Ishikawa (cell line): ENCODE measurements around the gene KIF13A.

Experiments
- CEBPB ChIP-seq: IDR thresholded peaks from 2 replicates; pipeline ENCODE4 v1.6.1; 2012
- CREB1 ChIP-seq: IDR thresholded peaks from 2 replicates; pipeline ENCODE4 v1.6.1; 2012; ENCODE audit warnings: low read depth
- EGR1 ChIP-seq: IDR thresholded peaks from 2 replicates; pipeline ENCODE4 v1.6.1; 2012
- EP300 ChIP-seq: IDR thresholded peaks from 2 replicates; pipeline ENCODE4 v1.6.1; 2012; ENCODE audit warnings: borderline replicate concordance
- FOXM1 ChIP-seq: IDR thresholded peaks from 2 replicates; pipeline ENCODE4 v1.6.1; 2012; ENCODE audit warnings: low read depth, borderline replicate concordance
- MAX ChIP-seq: IDR thresholded peaks from 2 replicates; pipeline ENCODE4 v1.6.1; 2012
- NFIC ChIP-seq: IDR thresholded peaks from 2 replicates; pipeline ENCODE4 v1.6.1; 2012
- RAD21 ChIP-seq: IDR thresholded peaks from 2 replicates; pipeline ENCODE4 v1.6.1; 2012; ENCODE audit warnings: low read depth
- REST ChIP-seq: IDR thresholded peaks from 2 replicates; pipeline ENCODE4 v1.6.1; 2012; ENCODE audit warnings: low read depth, mild to moderate bottlenecking
- TAF1 ChIP-seq: IDR thresholded peaks from 2 replicates; pipeline ENCODE4 v1.6.1; 2012; ENCODE audit warnings: low read depth, mild to moderate bottlenecking
- TCF12 ChIP-seq: IDR thresholded peaks from 2 replicates; pipeline ENCODE4 v1.6.1; 2012; ENCODE audit warnings: low read depth
- TEAD4 ChIP-seq: IDR thresholded peaks from 2 replicates; pipeline ENCODE4 v1.6.1; 2012
- USF1 ChIP-seq: IDR thresholded peaks from 2 replicates; pipeline ENCODE4 v1.6.1; 2012
- YY1 ChIP-seq: IDR thresholded peaks from 2 replicates; pipeline ENCODE4 v1.6.1; 2012; ENCODE audit warnings: low read depth
- ZBTB7A ChIP-seq: IDR thresholded peaks from 2 replicates; pipeline ENCODE4 v1.6.1; 2012; ENCODE audit warnings: low read depth

Gene KIF13A

GRCh38 chr6:17974570-17975368 is 12.7 kb downstream of the KIF13A start:
- no peak for TF ChIP-seq REST
- no peak for TF ChIP-seq EGR1
- TF ChIP-seq TAF1 = no peak
- TF ChIP-seq RAD21 = no peak
- TF ChIP-seq MAX = no peak
- TF ChIP-seq USF1 = no peak
- no peak for TF ChIP-seq TCF12
- no peak for TF ChIP-seq YY1
- no peak for TF ChIP-seq TEAD4
- TF ChIP-seq NFIC = no peak
- no peak for TF ChIP-seq CEBPB
- TF ChIP-seq EP300 = no peak
- no peak for TF ChIP-seq FOXM1
- no peak for TF ChIP-seq ZBTB7A
- TF ChIP-seq CREB1 = no peak

GRCh38 chr6:17972978-17973622 is 14.3 kb downstream of the KIF13A start:
- TF ChIP-seq CREB1 = no peak
- no peak for TF ChIP-seq TEAD4

GRCh38 chr6:17972074-17972952 is 15.1 kb downstream of the KIF13A start:
- no peak for TF ChIP-seq CREB1
- TF ChIP-seq ZBTB7A = no peak
- no peak for TF ChIP-seq RAD21
- TF ChIP-seq TCF12 = no peak
- TF ChIP-seq REST = no peak
- no peak for TF ChIP-seq FOXM1
- no peak for TF ChIP-seq USF1
- no peak for TF ChIP-seq MAX
- TF ChIP-seq CEBPB = no peak
- TF ChIP-seq TAF1 = no peak
- no peak for TF ChIP-seq YY1

GRCh38 chr6:17971128-17972073 is 16.0 kb downstream of the KIF13A start:
- TF ChIP-seq NFIC (no peak), USF1 (no peak), MAX (no peak), RAD21 (no peak)
